Neural cell (in vitro differentiated cells): ENCODE results near the gene SALL2.
"Not testable (repeated sequence)": the region's sequence is repeated elsewhere in the genome, so short reads cannot be mapped to it uniquely, and the experiment has no call there.

ENCODE experiments used
- EP300 ChIP-seq: fragments of 450-650 bp; conservative IDR thresholded peaks from 2 replicates; pipeline ENCODE4 v1.6.1; 2014; ENCODE audit warnings: antibody characterized with exemption, mild to moderate bottlenecking, moderate library complexity; ENCODE audit not compliant: poor library complexity, severe bottlenecking
- EZH2 ChIP-seq: fragments of 200-600, 300-800 bp; shearing (Covaris generic), sonication (generic); IDR thresholded peaks from 2 replicates; pipeline ENCODE4 v1.6.1; 2014; ENCODE audit warnings: antibody characterized with exemption, low read length, borderline replicate concordance, mild to moderate bottlenecking; ENCODE audit not compliant: insufficient read depth, poor library complexity, severe bottlenecking
- POLR2AphosphoS5 ChIP-seq: IDR thresholded peaks from 2 replicates; pipeline ENCODE4 v1.6.1; 2012
- TF ChIP-seq, protein P1 (sequence below): fragments of 450-650 bp; IDR thresholded peaks from 2 replicates; pipeline ENCODE4 v1.5.1; 2014; ENCODE audit warnings: antibody characterized with exemption, mild to moderate bottlenecking, moderate library complexity; ENCODE audit not compliant: poor library complexity, severe bottlenecking

GRCh38 chr14:21544588-21544987 lies 18.4 kb upstream of the SALL2 start:
- not testable (repeated sequence) for TF ChIP-seq POLR2AphosphoS5, EZH2, EP300
- TF ChIP-seq, protein P1, sequence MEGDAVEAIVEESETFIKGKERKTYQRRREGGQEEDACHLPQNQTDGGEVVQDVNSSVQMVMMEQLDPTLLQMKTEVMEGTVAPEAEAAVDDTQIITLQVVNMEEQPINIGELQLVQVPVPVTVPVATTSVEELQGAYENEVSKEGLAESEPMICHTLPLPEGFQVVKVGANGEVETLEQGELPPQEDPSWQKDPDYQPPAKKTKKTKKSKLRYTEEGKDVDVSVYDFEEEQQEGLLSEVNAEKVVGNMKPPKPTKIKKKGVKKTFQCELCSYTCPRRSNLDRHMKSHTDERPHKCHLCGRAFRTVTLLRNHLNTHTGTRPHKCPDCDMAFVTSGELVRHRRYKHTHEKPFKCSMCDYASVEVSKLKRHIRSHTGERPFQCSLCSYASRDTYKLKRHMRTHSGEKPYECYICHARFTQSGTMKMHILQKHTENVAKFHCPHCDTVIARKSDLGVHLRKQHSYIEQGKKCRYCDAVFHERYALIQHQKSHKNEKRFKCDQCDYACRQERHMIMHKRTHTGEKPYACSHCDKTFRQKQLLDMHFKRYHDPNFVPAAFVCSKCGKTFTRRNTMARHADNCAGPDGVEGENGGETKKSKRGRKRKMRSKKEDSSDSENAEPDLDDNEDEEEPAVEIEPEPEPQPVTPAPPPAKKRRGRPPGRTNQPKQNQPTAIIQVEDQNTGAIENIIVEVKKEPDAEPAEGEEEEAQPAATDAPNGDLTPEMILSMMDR = not testable (repeated sequence)
